ENCODE results near the gene HOXC6. TPM values are rescaled to one million over a fixed set of nuclear protein-coding genes. Genes with fewer than 3 reads are reported as not detected.

The HOXC6 gene
- polyA plus RNA-seq, 6 donors from 2014 or later: not detected

DNA sequence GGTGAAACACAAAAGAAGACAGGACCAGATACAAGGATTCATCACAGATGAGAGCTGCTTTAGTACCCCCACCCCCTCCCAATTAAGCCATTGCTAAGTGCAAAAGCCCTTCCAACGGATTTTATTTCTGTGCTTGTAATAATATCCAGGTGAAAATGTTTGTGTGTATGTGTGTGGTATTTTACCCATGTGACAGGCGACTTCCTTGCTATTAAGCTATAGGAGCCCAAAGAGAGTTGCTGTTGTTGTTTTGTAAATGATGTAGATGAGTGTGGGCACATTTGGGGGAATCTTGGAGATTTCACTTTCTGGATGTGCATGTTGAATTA, 22.2 kb downstream of the HOXC6 start:
- peaks cover 0 to 15% (median 1%) of the 10 kb centered on the region in 7 donors for H3K9me3 Mint-ChIP-seq
- peaks cover 44 to 64% (median 47%) of the 10 kb centered on the region in 3 donors for H3K4me1 Mint-ChIP-seq
- no peak for DNase-seq
- H3K36me3 Mint-ChIP-seq: peaks cover 0 to 26% of the 10 kb centered on the region in 2 donors
- H3K27ac Mint-ChIP-seq: peak overlapping the region in 1 of 6 donors; percentile 76
- no peak for ATAC-seq (ENCODE audit: low read depth in 2 of 2)
- H3K4me3 Mint-ChIP-seq: peak overlapping the region in 5 of 8 donors; percentile 5 to 81 (median 56)
- peaks cover 90 to 91% (median 91%) of the 10 kb centered on the region in 3 donors for H3K27me3 Mint-ChIP-seq

DNA sequence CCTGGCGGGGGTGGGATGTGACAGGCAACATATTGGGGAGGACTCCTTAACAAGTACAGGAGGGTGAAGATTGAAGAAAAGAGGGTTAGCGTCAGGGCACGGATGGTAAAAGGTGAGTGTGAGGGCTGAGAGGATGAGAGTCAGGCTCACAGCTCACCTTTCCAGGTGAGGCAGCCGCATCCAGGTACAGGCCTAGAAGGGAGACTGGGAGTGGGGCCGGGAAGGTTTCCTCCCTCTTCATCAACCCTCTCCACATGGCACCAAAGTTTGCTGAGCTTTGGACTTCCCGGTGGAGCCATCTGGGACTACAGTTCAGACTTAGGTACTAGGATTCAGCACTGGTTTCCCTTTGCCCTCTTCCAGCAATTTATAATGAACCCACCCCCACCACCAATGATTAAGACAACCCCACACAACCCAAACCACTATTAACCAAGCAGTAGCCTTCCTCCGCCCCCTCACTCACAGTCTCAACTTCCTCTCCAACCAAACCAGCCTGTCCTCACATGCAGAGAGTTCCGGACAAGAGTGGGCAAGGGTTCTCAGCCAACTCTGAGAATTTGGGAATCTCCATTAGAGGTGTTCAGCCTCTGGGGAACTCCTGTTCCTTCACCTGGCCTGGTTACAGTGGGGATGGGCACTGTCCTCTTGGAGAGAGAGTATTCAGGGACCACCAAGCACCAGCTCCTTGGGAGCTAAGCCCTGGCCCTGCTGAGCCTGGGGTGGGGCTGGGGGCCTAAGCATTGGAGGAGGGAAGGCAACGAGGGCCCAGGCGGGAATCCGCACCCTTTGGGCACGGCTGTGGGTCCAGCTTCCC, 23.0 kb downstream of the HOXC6 start:
- Mint-ChIP-seq H3K27me3 (peaks cover 90 to 91% (median 91%) of the 10 kb centered on the region in 3 donors), H3K9me3 (peaks cover 0 to 15% (median 1%) of the 10 kb centered on the region in 7 donors), H3K27ac (peak overlapping the region in 4 of 6 donors; percentile 13 to 48 (median 28)), H3K36me3 (peaks cover 0 to 24% of the 10 kb centered on the region in 2 donors), H3K4me3 (peak overlapping the region in 5 of 8 donors; percentile 37 to 87 (median 48)), H3K4me1 (peaks cover 44 to 64% (median 47%) of the 10 kb centered on the region in 3 donors)
- DNase-seq (no peak), ATAC-seq (ENCODE audit: low read depth in 2 of 2) (no peak)

DNA sequence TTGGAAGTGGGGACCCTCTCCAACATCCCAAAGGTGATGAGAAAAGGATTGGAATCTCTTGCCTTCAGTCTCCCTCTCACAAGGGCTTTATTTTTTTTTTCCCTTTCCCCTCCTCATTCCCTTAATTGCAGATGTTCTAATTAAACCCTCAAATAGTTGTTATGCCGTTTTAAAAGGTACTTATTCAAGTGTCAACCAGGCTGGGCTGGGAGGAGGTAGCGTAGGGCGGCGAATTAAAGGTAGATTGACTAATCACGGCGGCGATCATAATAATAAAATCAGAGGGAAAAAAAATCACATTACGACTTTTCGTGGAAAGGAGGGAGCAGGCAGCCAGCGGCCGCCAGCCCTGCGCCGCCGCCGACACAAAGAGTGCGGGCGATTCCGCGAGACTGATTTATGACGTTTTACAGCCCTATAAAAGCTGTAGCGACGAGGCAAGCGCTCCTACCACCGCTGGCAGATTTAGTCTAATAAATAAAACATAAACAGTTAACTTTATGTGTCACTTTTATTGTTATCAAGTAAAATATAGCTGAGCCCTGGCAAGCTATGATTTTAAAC, 23.7 kb downstream of the HOXC6 start:
- DNase-seq: no peak
- ATAC-seq (ENCODE audit: low read depth in 2 of 2): no peak
- peaks cover 0 to 15% (median 1%) of the 10 kb centered on the region in 7 donors for H3K9me3 Mint-ChIP-seq
- H3K27me3 Mint-ChIP-seq: peaks cover 86 to 91% (median 90%) of the 10 kb centered on the region in 3 donors
- peak overlapping the region in 4 of 6 donors; percentile 6 to 76 (median 62) for H3K27ac Mint-ChIP-seq
- H3K36me3 Mint-ChIP-seq: peaks cover 0 to 21% of the 10 kb centered on the region in 2 donors
- H3K4me1 Mint-ChIP-seq: peaks cover 37 to 59% (median 46%) of the 10 kb centered on the region in 3 donors
- H3K4me3 Mint-ChIP-seq: peak overlapping the region in 6 of 8 donors; percentile 87 to 95 (median 88)

DNA sequence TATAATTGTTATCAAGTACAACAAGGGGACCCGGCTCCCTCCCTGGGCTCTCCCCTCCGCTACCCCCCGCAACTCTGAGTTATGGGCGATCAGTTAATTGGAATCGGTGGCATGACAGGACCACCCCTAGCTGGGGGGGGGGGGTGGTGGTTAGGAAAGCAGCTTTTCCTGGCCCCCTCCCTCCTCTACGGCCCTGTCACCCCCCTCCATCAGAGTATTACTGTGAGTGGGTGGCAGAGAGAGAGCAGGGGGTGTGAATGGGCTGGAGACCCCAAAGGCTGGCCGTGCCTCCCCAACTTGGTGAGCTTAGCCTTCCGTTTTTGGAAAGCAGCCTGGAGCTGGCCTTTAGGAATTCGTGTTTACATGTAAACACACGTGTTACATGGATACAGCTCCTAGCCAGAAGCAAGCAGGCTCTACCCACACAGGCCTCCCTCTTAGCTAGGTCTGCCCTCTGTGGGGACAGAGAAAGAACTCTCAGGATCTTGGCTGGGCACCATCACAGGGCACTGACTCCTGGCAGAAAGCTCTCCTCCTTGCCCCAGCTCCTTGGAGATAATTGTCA, 24.3 kb downstream of the HOXC6 start:
- DNase-seq (no peak), ATAC-seq (ENCODE audit: low read depth in 2 of 2) (no peak)
- Mint-ChIP-seq H3K4me1 (peaks cover 31 to 53% (median 44%) of the 10 kb centered on the region in 3 donors), H3K9me3 (peaks cover 0 to 15% (median 1%) of the 10 kb centered on the region in 7 donors), H3K36me3 (peaks cover 0 to 21% of the 10 kb centered on the region in 2 donors), H3K27me3 (peaks cover 86 to 91% (median 91%) of the 10 kb centered on the region in 3 donors), H3K27ac (peak overlapping the region in 5 of 6 donors; percentile 72 to 97 (median 87)), H3K4me3 (peak overlapping the region; percentile 81 to 95 (median 90))

DNA sequence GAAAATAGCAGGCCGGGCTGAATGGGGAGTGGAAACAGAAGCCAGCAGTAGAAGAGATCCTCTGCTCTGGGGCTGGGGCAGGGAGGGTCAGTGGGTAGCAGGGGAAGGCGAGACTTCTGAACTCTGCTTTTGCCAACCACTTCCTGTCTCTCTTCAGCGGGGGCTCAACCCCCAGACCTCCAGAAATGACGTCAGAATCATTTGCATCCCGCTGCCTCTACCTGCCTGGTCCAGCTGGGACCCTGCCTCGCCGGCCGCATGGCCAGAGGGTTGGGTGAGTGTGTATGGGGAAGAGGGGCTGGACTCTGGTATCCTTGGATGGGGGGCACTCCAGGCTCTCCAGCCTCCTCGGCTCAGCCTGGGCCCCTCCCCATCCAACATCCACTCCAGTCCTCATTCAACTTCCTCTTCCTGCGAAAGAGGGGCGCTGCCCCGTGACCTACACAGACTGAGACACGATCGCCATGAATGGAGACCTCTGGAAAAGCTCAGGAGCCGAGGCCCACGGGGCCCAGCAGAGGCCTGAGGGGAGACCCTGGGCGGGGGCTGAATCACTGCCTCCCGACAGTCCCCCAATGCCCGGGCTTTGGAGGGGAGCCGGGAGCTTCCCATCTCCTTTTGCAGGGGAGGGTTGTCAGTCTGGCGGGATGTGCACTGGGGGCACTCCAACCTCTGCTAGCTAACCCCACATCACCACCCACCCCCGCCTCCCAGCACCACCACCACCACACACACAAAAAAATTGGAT, 24.9 kb downstream of the HOXC6 start:
- Mint-ChIP-seq H3K27me3 (peaks cover 86 to 91% (median 86%) of the 10 kb centered on the region in 3 donors), H3K9me3 (peaks cover 0 to 15% (median 1%) of the 10 kb centered on the region in 7 donors), H3K4me1 (peaks cover 28 to 50% (median 40%) of the 10 kb centered on the region in 3 donors), H3K36me3 (peaks cover 0 to 21% of the 10 kb centered on the region in 2 donors), H3K4me3 (peak overlapping the region; percentile 81 to 95 (median 90)), H3K27ac (peak overlapping the region in 5 of 6 donors; percentile 72 to 97 (median 87))
- ATAC-seq (ENCODE audit: low read depth in 2 of 2) (peak; percentile 61 to 66), DNase-seq (peak; percentile 50)

- peaks cover 0 to 21% of the 10 kb centered on the region in 2 donors for H3K36me3 Mint-ChIP-seq
- ATAC-seq (ENCODE audit: low read depth in 2 of 2): peak; percentile 74 to 75
- DNase-seq: no peak
- H3K4me1 Mint-ChIP-seq: peaks cover 28 to 50% (median 40%) of the 10 kb centered on the region in 3 donors
- peak within 1 kb of the TSS in 5 of 6 donors; percentile 72 to 97 (median 87) for H3K27ac Mint-ChIP-seq
- H3K27me3 Mint-ChIP-seq: peaks cover 86 to 91% (median 86%) of the 10 kb centered on the region in 3 donors
- peak within 1 kb of the TSS; percentile 81 to 95 (median 90) for H3K4me3 Mint-ChIP-seq
- peaks cover 0 to 15% (median 0%) of the 10 kb centered on the region in 7 donors for H3K9me3 Mint-ChIP-seq
Measured at GRCh38 chr12:54053751-54054741, 25.8 kb downstream of the HOXC6 start, which contains the start of gene HOXC4. Gene HOXC4, plus strand, starts transcription at chr12:54053835. Its CDS starts 88 bp downstream, at chr12:54053923.

DNA sequence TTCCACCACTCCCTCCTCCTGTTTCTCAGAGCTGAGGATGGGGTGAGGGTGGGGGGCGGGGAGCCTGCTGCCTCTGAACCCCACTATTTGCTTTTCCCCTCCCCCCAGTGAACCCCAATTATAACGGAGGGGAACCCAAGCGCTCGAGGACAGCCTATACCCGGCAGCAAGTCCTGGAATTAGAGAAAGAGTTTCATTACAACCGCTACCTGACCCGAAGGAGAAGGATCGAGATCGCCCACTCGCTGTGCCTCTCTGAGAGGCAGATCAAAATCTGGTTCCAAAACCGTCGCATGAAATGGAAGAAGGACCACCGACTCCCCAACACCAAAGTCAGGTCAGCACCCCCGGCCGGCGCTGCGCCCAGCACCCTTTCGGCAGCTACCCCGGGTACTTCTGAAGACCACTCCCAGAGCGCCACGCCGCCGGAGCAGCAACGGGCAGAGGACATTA, 26.5 kb downstream of the HOXC6 start:
- H3K4me1 Mint-ChIP-seq: peaks cover 29 to 49% (median 40%) of the 10 kb centered on the region in 3 donors
- H3K27ac Mint-ChIP-seq: peak overlapping the region in 2 of 6 donors; percentile 80 to 89
- DNase-seq (no peak), ATAC-seq (ENCODE audit: low read depth in 2 of 2) (no peak)
- H3K36me3 Mint-ChIP-seq: peaks cover 0 to 21% of the 10 kb centered on the region in 2 donors
- H3K4me3 Mint-ChIP-seq: peak overlapping the region; percentile 81 to 95 (median 90)
- H3K27me3 Mint-ChIP-seq: peaks cover 84 to 92% (median 86%) of the 10 kb centered on the region in 3 donors
- H3K9me3 Mint-ChIP-seq: peaks cover 0 to 15% (median 0%) of the 10 kb centered on the region in 7 donors

DNA sequence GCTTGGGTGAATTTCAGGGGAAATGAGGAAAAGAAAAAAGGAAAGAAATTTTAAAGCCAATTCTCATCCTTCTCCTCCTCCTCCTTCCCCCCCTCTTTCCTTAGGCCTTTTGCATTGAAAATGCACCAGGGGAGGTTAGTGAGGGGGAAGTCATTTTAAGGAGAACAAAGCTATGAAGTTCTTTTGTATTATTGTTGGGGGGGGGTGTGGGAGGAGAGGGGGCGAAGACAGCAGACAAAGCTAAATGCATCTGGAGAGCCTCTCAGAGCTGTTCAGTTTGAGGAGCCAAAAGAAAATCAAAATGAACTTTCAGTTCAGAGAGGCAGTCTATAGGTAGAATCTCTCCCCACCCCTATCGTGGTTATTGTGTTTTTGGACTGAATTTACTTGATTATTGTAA, 27.3 kb downstream of the HOXC6 start:
- H3K4me1 Mint-ChIP-seq: peaks cover 25 to 41% (median 35%) of the 10 kb centered on the region in 3 donors
- peaks cover 83 to 92% (median 84%) of the 10 kb centered on the region in 3 donors for H3K27me3 Mint-ChIP-seq
- H3K27ac Mint-ChIP-seq: no peak overlapping the region
- H3K36me3 Mint-ChIP-seq: peaks cover 0 to 21% of the 10 kb centered on the region in 2 donors
- DNase-seq (no peak), ATAC-seq (ENCODE audit: low read depth in 2 of 2) (no peak)
- H3K4me3 Mint-ChIP-seq: peak overlapping the region in 2 of 8 donors; percentile 52 to 81
- peaks cover 0 to 15% (median 0%) of the 10 kb centered on the region in 7 donors for H3K9me3 Mint-ChIP-seq

DNA sequence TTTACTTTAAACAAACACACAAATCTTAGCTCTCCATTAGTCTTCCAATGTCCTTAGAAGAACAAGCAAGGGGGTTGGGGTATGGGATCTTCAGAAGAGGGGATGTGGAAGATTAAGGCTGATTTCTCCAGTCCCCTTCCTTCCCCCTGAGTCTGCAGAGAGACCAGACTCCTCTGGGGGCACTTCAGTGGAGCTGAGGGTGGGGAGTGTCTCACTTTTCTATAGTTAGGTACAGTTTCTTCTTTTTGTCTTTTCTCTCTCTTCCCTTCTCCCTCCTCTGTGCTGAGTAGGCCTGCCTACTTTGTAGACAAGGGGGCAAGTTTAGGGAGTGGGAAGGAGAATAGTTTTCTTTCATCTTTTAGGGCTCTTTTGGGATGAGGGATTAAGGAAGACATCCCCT, 27.9 kb downstream of the HOXC6 start:
- Mint-ChIP-seq H3K36me3 (peaks cover 0 to 18% of the 10 kb centered on the region in 2 donors), H3K27ac (peak overlapping the region in 1 of 6 donors; percentile 75), H3K4me3 (peak overlapping the region in 2 of 8 donors; percentile 49 to 51), H3K27me3 (peaks cover 83 to 92% (median 84%) of the 10 kb centered on the region in 3 donors), H3K9me3 (peaks cover 0 to 11% (median 0%) of the 10 kb centered on the region in 7 donors), H3K4me1 (peaks cover 20 to 36% (median 32%) of the 10 kb centered on the region in 3 donors)
- DNase-seq (no peak), ATAC-seq (ENCODE audit: low read depth in 2 of 2) (no peak)

DNA sequence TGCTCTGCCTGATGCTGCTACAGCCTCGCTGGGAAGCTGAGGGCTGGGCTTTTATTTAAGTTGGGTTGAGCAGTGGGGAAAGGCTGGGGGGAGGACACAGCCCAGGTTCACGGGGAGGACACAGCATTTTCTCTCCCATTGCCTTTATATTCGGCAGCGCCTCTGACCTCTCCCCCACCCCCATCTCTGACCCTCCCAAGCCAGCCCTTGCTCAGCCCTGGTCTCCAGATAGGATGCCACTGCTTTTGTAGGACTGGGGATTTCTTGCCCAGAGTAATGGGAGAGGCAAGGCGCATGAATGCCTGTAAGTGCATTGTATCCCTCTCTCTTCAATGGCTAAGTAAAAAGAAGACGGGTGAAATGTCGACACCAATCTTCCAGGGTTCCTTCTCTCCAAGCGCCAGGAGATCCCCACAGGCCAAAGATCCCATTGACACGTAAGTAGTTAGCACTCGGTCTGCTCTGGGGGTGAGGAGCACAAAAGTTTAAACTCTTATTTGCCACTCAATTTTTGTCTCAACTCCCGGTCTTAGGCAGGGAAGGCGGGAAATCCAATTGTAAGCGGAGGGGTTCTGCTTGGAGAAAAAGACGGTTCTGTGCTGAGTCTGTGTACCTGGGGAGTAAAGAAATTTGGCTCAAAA, 30.0 kb downstream of the HOXC6 start:
- peaks cover 0 to 4% (median 0%) of the 10 kb centered on the region in 7 donors for H3K9me3 Mint-ChIP-seq
- DNase-seq (no peak), ATAC-seq (ENCODE audit: low read depth in 2 of 2) (no peak)
- H3K27me3 Mint-ChIP-seq: peaks cover 84 to 91% (median 85%) of the 10 kb centered on the region in 3 donors
- H3K36me3 Mint-ChIP-seq: peaks cover 0 to 7% of the 10 kb centered on the region in 2 donors
- H3K4me1 Mint-ChIP-seq: peaks cover 10 to 16% (median 13%) of the 10 kb centered on the region in 3 donors
- H3K4me3 Mint-ChIP-seq: no peak overlapping the region
- no peak overlapping the region for H3K27ac Mint-ChIP-seq

DNA sequence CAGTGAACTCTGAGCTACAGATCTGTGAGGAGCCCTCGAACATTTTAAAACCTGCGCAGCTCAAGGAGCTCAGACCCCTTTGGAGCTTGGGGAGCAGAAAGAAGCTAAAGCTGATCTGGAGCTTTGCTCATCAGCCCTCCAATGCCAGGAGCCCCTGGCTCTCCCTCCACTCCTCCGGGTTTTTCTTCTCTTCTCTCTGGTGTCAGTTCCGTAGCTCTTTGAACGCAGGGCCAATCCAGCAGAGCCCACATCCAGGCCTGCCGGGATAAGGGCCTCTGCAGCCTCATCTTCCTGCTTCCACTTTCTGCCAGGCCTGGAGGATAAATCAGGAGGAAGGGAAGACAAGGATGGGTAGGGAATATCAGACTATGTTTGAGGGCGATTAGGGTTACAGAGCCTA, 31.4 kb downstream of the HOXC6 start:
- H3K27me3 Mint-ChIP-seq: peaks cover 86 to 96% (median 86%) of the 10 kb centered on the region in 3 donors
- H3K4me1 Mint-ChIP-seq: peaks cover 3 to 5% (median 4%) of the 10 kb centered on the region in 3 donors
- peak overlapping the region in 1 of 8 donors; percentile 53 for H3K4me3 Mint-ChIP-seq
- H3K27ac Mint-ChIP-seq: no peak overlapping the region
- no peak for DNase-seq
- ATAC-seq (ENCODE audit: low read depth in 2 of 2): no peak
- peaks cover 0 to under 1% of the 10 kb centered on the region in 2 donors for H3K36me3 Mint-ChIP-seq
- no peaks in the 10 kb centered on the region for H3K9me3 Mint-ChIP-seq
